NCI-H345 (cell line): ENCODE measurements around the gene STMN3.

Source experiments
- DNase-seq: peaks from one replicate; lab custom pipeline; 2025; lab: John Stamatoyannopoulos, UW

STMN3 gene

GRCh38 chr20:63692436-63693082, 39.3 kb upstream of the STMN3 start:
- DNase-seq, result no peak

DNA sequence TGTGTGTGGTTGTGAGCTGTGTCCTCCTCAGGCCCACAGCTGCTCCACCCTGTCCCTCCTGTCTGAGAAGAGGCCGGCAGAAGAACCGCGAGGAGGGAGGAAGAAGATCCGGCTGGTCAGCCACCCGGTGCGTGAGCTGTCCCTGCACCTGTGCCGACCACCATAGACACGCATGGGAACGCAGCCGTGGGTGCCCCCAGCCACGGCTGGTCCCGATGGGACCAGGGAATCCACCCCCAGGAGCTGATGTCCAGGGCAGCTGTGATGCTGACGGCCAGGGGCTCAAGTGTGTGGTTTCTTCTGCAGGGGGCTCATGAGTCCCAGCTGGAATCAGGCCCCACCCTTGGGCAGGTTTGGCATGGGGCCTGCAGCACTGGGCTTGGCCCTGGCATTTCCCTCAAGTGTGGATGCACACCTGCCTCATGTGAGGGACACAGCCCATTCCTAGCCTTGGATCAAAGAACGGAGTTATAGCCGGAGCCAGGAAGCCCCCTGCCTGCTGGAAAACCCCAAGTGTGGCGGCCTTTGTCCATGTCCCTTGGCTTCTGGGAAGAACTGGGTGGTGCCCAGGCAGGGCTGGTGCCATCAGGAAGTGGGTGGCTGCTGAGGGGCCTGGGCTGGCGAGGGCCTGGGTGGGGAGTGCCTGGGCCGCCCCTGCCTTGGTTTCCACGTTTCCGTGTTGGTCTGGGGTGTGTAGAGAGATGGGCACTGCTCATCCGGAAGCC, 38.6 kb upstream of the STMN3 start:
- DNase-seq, result no peak

- no peak for DNase-seq
Observed at GRCh38 chr20:63690898-63691710, 37.9 kb upstream of the STMN3 start.

DNA sequence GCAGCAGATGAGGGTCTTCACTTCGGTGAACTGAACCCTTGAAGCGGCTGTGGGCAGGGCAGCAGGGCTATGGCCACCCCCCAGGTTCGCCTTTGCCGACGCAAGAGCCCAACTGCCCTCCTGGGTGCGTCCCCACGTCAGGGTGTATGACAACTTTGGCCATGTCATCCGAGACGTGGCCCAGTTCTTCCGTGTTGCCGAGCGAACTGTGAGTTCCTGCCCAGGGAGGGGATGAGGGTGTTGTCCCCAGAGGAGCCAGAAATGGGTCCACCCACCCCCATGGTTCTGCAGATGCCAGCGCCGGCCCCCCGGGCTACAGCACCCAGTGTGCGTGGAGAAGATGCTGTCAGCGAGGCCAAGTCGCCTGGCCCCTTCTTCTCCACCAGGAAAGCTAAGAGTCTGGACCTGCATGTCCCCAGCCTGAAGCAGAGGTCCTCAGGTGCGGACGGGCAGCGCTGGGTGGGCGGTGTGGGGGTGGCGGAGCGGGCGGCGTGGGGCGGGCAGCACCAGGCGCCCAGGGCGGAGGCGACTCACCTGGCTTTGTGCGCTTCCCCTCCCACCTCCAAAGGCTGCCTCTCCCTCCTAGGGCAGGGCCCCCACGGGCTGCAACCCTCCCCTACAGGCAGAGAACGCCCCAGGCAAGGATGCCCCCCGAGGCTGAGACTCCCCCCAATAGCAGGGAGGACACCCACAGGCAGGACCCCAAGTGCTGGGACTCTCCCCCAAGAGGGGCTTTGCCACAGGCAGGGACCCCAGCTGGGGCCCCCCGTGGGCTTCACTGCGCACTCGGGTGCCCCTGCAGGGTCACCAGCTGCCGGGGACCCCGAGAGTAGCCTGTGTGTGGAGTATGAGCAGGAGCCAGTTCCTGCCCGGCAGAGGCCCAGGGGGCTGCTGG, 37.0 kb upstream of the STMN3 start:
- DNase-seq, result no peak

- no peak for DNase-seq
Observed at GRCh38 chr20:63689046-63690002, 36.1 kb upstream of the STMN3 start.

GRCh38 chr20:63688228-63689045, 35.2 kb upstream of the STMN3 start:
- DNase-seq, result no peak

DNA sequence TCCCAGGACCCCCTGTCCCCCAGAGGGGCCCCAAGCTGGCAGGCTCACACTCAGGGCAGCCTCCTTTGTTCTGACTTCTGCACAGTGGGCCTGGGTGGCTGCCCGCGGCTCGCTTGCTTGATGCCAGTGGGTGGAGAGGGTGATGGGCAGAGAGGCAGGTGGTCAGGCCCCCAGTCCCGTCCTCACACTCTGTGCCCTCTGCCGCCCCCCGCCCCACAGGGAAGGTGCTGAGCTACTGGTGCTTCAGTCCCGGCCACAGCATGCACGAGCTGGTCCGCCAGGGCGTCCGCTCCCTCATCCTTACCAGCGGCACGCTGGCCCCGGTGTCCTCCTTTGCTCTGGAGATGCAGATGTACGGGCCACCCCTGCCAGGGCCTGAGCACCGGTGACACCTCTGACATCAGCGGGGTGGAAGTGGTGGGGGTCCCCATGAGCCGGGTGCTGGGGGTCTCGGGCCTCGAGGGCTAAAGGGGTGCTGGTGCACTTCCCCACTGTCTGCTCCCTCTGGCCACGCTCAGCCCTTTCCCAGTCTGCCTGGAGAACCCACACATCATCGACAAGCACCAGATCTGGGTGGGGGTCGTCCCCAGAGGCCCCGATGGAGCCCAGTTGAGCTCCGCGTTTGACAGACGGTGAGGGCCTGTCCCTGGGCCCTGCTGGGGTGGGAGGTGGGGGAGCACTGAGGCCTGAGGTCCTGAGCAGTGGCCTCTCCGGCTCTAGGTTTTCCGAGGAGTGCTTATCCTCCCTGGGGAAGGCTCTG, 34.4 kb upstream of the STMN3 start:
- DNase-seq, result no peak

DNA sequence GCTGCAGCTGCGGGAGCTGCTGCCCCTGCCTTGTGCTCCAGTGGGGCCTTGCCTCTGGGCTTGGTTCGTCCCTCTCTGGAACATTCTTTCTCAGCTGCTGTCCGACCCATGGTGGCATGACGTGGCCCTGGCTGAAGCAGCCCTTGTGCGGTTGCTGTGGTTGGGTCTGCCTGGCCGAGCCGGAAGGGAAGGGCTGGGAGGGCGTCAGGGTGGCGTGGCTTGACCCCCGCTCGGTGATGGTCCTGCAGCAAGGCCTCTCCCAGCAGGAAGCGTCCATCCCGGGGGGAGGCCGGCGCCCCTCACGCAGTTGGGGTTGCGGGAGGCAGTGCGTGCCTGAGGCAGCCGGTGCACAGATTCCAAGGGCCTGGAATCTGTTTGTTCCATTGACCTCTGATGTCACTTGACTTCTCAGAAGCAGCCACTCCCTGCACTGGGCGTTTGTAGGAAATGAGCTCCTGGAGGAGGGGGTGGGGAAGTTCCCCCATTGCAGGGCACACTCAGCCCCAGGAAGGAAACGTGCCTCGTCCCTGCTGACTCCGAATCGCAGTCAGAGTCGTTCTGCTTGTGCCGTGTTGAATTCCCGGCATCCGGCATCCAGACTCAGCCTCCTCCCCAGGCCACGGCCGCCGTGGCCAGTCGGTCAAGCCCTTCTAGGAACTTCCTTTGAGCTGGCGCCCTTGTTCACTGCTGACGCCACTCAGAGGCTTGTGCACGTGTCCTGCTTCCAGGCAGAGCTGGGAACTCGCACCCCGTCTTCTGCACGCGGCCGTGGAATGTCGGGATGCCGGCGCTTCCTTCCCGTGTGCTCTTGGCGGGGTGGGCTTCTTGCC, 33.5 kb upstream of the STMN3 start:
- no peak for DNase-seq

DNA sequence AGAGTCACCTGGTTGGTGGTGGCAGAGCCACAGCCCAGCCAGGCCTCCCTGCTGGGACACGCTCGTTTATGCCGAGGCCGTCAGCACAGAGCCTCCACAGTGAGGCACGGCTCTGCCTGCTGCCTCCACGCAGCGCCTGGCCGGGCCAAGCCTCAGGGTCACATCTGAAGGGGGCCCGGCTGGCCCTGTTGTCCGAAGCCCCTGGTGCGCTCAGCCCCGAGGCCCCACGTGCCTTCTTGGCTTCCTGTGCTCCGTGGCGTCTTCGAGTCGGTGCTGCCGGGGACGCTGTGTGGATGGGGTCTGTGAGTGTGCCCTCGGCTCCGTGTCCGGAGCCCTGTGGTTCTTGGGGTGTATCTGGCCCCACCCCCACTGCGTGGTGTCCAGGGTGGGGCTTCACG, 32.9 kb upstream of the STMN3 start:
- no peak for DNase-seq

DNA sequence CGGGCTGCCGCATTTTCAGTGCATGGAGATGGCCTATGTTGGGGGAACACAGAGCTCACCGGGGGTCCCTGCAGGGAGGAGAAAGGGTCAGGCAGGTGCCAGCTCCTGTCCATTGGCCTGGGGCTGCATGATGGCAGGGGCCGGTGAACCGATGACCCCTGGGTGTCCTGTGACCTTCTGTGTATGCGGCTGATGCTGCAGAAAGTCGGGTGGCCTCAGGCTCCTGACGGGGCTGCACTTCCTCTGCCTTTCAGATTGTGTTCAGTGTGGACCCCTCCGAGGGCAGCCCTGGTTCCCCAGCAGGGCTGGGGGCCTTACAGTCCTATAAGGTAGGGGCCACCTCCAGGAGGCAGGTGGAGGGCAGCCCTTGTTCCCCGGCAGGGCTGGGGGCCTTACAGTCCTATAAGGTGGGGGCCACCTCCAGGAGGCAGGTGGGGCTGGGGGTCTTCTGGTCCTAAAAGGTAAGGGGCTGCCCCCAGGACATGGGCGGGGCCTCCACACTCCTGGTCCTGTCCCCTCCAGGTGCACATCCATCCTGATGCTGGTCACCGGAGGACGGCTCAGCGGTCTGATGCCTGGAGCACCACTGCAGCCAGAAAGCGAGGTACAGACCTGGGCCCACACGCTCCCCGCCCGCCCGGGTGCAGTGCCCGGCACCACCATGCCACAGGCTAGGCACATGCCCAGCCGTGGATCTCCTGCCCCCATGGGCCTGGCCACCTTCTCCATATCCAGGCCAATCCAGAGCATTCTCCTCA, 32.2 kb upstream of the STMN3 start:
- no peak for DNase-seq

DNA sequence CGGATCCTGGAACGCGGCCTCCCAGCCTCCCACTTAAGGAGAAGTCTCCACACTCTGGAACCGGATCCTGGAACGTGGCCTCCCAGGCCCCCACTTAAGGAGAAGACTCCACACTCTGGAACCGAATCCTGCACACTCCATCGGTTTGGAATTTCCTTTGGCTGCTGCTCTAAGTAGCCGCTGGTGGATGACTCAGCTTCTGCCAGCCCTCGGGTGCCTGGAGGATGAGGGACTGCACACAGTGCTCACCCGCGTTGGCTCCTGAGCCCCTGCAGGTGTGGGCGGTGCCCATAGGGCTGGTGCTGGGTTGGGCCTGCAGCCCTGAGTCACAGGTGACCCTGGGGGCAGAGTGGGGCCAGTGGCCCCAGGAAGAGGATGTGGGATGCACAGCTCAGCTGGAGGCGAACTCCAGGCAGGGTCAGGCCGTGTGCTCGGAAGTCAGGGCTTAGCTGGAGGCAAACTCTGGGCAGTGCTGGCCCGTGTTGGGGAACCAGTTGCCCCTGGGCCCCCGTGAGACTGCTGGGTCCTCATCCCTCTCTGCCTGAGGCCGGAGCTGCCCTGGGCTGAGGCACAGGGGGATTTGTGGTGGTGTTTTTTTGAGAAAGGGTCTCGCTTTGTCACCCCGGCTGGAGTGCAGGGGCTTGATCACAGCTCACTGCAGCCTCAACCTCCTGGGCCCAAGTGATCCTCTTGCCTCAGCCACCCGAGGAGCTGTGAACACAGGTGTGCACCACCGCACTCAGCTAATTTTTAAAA, 29.3 kb upstream of the STMN3 start:
- DNase-seq, result no peak

- no peak for DNase-seq
Observed at GRCh38 chr20:63681609-63682142, 28.5 kb upstream of the STMN3 start.

- no peak for DNase-seq
Observed at GRCh38 chr20:63680857-63681608, 27.8 kb upstream of the STMN3 start.

GRCh38 chr20:63680427-63680826, 27.2 kb upstream of the STMN3 start:
- DNase-seq, result no peak

DNA sequence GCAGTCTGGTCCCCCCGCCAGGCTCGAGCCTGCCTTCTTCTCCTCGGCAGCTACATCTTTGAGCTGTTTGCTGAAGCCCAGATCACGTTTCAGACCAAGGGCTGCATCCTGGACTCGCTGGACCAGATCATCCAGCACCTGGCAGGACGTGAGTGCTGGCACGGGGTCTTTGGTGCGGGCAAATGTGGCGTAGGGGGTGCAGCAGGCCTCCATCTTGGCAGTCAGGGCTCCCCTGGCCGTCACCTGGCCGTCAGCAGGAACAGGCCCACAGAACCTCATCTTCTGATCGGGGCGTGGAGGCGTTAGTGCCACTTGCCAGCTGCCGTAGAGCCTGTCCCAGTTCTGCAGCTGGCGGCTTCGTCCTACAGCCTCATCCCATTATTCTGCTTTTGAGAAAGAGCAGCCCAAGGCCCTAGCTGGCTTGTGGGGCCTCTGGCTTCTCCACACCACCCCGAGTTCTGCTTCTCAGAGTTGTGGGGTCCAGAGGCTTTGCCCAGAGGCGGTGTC, 26.6 kb upstream of the STMN3 start:
- DNase-seq, result no peak
